NCI-H2029 treated with DMSO at 0.1 percent for 48 hours (cell line): Measurements from ENCODE around the gene CAPN10.

Experiments used
- DNase-seq: peaks from one replicate; lab custom pipeline; 2025; lab: John Stamatoyannopoulos, UW

CAPN10 gene

GRCh38 chr2:240563951-240564560, 22.5 kb upstream of the CAPN10 start:
- no peak for DNase-seq

GRCh38 chr2:240564561-240565332, 21.8 kb upstream of the CAPN10 start:
- DNase-seq = no peak

- peak; percentile 48 for DNase-seq
These were observed 21.0 kb upstream of the CAPN10 start for GRCh38 chr2:240565333-240566202.

- peak; percentile 46 for DNase-seq
These were observed 20.1 kb upstream of the CAPN10 start for GRCh38 chr2:240566203-240567136.

GRCh38 chr2:240567137-240567871, 19.2 kb upstream of the CAPN10 start:
- DNase-seq = no peak

- no peak for DNase-seq
These were observed 18.5 kb upstream of the CAPN10 start, which contains the start of gene RNPEPL1 for GRCh38 chr2:240567872-240568677. RNPEPL1 (plus strand) TSS chr2:240568484; CDS start chr2:240568587, 103 bp downstream.

- no peak for DNase-seq
These were observed 17.6 kb upstream of the CAPN10 start for GRCh38 chr2:240568678-240569522.

GRCh38 chr2:240569523-240569997, 17.0 kb upstream of the CAPN10 start:
- DNase-seq = no peak

- DNase-seq = no peak
These were observed 16.5 kb upstream of the CAPN10 start for GRCh38 chr2:240569998-240570530.

GRCh38 chr2:240570531-240571313, 15.8 kb upstream of the CAPN10 start:
- no peak for DNase-seq

- no peak for DNase-seq
These were observed 15.1 kb upstream of the CAPN10 start for GRCh38 chr2:240571314-240571973.

- no peak for DNase-seq
These were observed 14.1 kb upstream of the CAPN10 start for GRCh38 chr2:240572141-240573031.

GRCh38 chr2:240573071-240573515, 13.4 kb upstream of the CAPN10 start:
- DNase-seq = no peak

GRCh38 chr2:240573516-240574385, 12.8 kb upstream of the CAPN10 start:
- no peak for DNase-seq
